ENCODE results near the gene GDA. TPM values are rescaled to one million over a fixed set of nuclear protein-coding genes. Genes with fewer than 3 reads are reported as not detected.

Gene GDA
- total RNA-seq, 6 experiments from 2014 or later = 26.8 to 69.6 (median 45.3) TPM

- Histone ChIP-seq H3K9me3 (no peaks in the 10 kb centered on the region), H3K36me3 (peaks cover 0 to 38% (median 0%) of the 10 kb centered on the region in 4 donors), H3K27me3 (no peaks in the 10 kb centered on the region), H3K4me3 (no peak overlapping the region), H3K27ac (no peak overlapping the region), H3K4me1 (peaks cover 0 to 12% (median 0%) of the 10 kb centered on the region in 4 donors)
- intact Hi-C loops (cut with DNase I) = no loop called here
- 64% methylated on average over 3 of the region's 3 CpGs for WGBS (ENCODE audit: insufficient coverage, low coverage, low lambda C conversion rate, missing lambda C conversion rate)
- DNase-seq (no peak), ATAC-seq (peak; percentile 76 to 92 (median 88))
- TF ChIP-seq CTCF (IDR thresholded peaks at IDR 0.05) (peak; percentile 39 to 63 (median 46)), POLR2A (IDR thresholded peaks at IDR 0.05) (no peak)
These were observed 54.1 kb downstream of the GDA start for GRCh38 chr9:72203205-72203803.

GRCh38 chr9:72204062-72204461 lies 54.8 kb downstream of the GDA start:
- Histone ChIP-seq H3K36me3 (peaks cover 0 to 41% (median 0%) of the 10 kb centered on the region in 4 donors), H3K4me3 (no peak overlapping the region), H3K9me3 (no peaks in the 10 kb centered on the region), H3K27me3 (no peaks in the 10 kb centered on the region), H3K27ac (no peak overlapping the region), H3K4me1 (peaks cover 0 to 12% (median 0%) of the 10 kb centered on the region in 4 donors)
- intact Hi-C loops (cut with DNase I) = no loop called here
- DNase-seq (no peak), ATAC-seq (no peak)
- 82% methylated on average over 7 of the region's 7 CpGs for WGBS (ENCODE audit: insufficient coverage, low coverage, low lambda C conversion rate, missing lambda C conversion rate)
- TF ChIP-seq POLR2A (IDR thresholded peaks at IDR 0.05) (no peak), CTCF (IDR thresholded peaks at IDR 0.05) (no peak)

GRCh38 chr9:72205513-72205912 lies 56.3 kb downstream of the GDA start:
- peaks cover 0 to 12% (median 0%) of the 10 kb centered on the region in 4 donors for H3K4me1 ChIP-seq
- TF ChIP-seq CTCF (IDR thresholded peaks at IDR 0.05) = no peak
- no peak for TF ChIP-seq POLR2A (IDR thresholded peaks at IDR 0.05)
- intact Hi-C loops (cut with DNase I) = no loop called here
- DNase-seq = no peak
- no peak overlapping the region for H3K4me3 ChIP-seq
- peak; percentile 45 to 69 (median 58) for ATAC-seq
- peak overlapping the region in 1 of 3 donors; percentile 20 for H3K27ac ChIP-seq
- H3K27me3 ChIP-seq = no peaks in the 10 kb centered on the region
- peaks cover 0 to 36% (median 0%) of the 10 kb centered on the region in 4 donors for H3K36me3 ChIP-seq
- H3K9me3 ChIP-seq = no peaks in the 10 kb centered on the region

- TF ChIP-seq POLR2A (IDR thresholded peaks at IDR 0.05) = no peak
- no peak for TF ChIP-seq CTCF (IDR thresholded peaks at IDR 0.05)
These were observed 58.0 kb downstream of the GDA start for GRCh38 chr9:72207278-72207677.

More at GRCh38 chr9:72207278-72207677, 58.0 kb downstream of the GDA start:
- ATAC-seq (no peak), DNase-seq (no peak)
- H3K9me3 ChIP-seq = no peaks in the 10 kb centered on the region
- intact Hi-C loops (cut with DNase I) = no loop called here
- peaks cover 0 to 44% (median 0%) of the 10 kb centered on the region in 4 donors for H3K36me3 ChIP-seq
- H3K27me3 ChIP-seq = no peaks in the 10 kb centered on the region
- no peak overlapping the region for H3K27ac ChIP-seq
- H3K4me1 ChIP-seq = peaks cover 0 to 12% (median 0%) of the 10 kb centered on the region in 4 donors
- H3K4me3 ChIP-seq = no peak overlapping the region

All from right lobe of liver (tissue), 6 donors.